PC-3 (cell line): ENCODE results near the gene DEFB116.

Source experiments
- EZH2 ChIP-seq: fragments of 300-600 bp; sonication (generic); IDR thresholded peaks from one replicate; pipeline ENCODE4 v1.6.1; 2017; ENCODE audit warnings: antibody characterized with exemption, mild to moderate bottlenecking, low read length; ENCODE audit not compliant: unreplicated experiment
- EZH2phosphoT487 ChIP-seq: fragments of 300-600 bp; sonication (generic); IDR thresholded peaks from 2 replicates; pipeline ENCODE4 v1.6.1; 2018; ENCODE audit warnings: mild to moderate bottlenecking, antibody characterized with exemption, low read length, borderline replicate concordance
- TF ChIP-seq, protein P1 (sequence below): fragments of 300-600 bp; sonication (generic); conservative IDR thresholded peaks from 2 replicates; pipeline ENCODE4 v1.5.1; 2017; ENCODE audit warnings: antibody characterized with exemption, low read depth, mild to moderate bottlenecking, low read length

GRCh38 chr20:31308535-31309162, at the start of gene DEFB116:
- TF ChIP-seq EZH2phosphoT487: no peak
- TF ChIP-seq, protein P1, sequence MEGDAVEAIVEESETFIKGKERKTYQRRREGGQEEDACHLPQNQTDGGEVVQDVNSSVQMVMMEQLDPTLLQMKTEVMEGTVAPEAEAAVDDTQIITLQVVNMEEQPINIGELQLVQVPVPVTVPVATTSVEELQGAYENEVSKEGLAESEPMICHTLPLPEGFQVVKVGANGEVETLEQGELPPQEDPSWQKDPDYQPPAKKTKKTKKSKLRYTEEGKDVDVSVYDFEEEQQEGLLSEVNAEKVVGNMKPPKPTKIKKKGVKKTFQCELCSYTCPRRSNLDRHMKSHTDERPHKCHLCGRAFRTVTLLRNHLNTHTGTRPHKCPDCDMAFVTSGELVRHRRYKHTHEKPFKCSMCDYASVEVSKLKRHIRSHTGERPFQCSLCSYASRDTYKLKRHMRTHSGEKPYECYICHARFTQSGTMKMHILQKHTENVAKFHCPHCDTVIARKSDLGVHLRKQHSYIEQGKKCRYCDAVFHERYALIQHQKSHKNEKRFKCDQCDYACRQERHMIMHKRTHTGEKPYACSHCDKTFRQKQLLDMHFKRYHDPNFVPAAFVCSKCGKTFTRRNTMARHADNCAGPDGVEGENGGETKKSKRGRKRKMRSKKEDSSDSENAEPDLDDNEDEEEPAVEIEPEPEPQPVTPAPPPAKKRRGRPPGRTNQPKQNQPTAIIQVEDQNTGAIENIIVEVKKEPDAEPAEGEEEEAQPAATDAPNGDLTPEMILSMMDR: no peak
- no peak for TF ChIP-seq EZH2
